H1 (cell line): ENCODE measurements around the gene CA5A. TPM values are rescaled to one million over a fixed set of nuclear protein-coding genes. Genes with fewer than 3 reads are reported as not detected.

Experiments
- CTCF ChIA-PET: fragments of 300-600 bp; sonication (Branson Sonifier 250); formaldehyde crosslinking; loops from one replicate; lab custom pipeline; 2021; ENCODE audit not compliant: partially characterized antibody; lab: Charles Lee
- POLR2A ChIA-PET: fragments of 300-600 bp; sonication (Branson Sonifier 250); formaldehyde crosslinking; loops from one replicate; lab custom pipeline; 2021; ENCODE audit warnings: inconsistent platforms; ENCODE audit not compliant: partially characterized antibody; lab: Charles Lee
- DNase-seq, 2 experiments: peaks; one replicate each; pipeline versions ENCODE4 v3.0.0 to v3.0.0-alpha.2; 2010 to 2022; ENCODE audit warnings: low spot score in 2 of 2, low read depth in 1 of 2, mixed read lengths in 1 of 2
- FAIRE-seq: peaks from 2 replicates; lab custom pipeline; 2011; peaks lifted over from hg19 to GRCh38; lab: Jason Lieb, UNC
- H2AFZ ChIP-seq: 2 replicates; pipeline ENCODE4 v1.8.1; 2012; ENCODE audit warnings: low read length, inconsistent platforms
- H2AK5ac ChIP-seq: 2 replicates; pipeline ENCODE4 v1.6.1; 2013; ENCODE audit warnings: low read depth, low read length
- H2BK120ac ChIP-seq: replicated peaks from 2 replicates; pipeline ENCODE3; 2013; ENCODE audit warnings: low read depth, low read length, inconsistent platforms
- H2BK12ac ChIP-seq: 2 replicates; pipeline ENCODE4 v1.6.1; 2013; ENCODE audit warnings: low read depth, low read length
- H2BK15ac ChIP-seq: 2 replicates; pipeline ENCODE4 v1.6.1; 2013; ENCODE audit warnings: low read length
- H2BK20ac ChIP-seq: 2 replicates; pipeline ENCODE4 v1.6.1; 2013; ENCODE audit warnings: low read length
- H2BK5ac ChIP-seq: 2 replicates; pipeline ENCODE4 v1.6.1; 2013; ENCODE audit warnings: low read depth, low read length
- H3K14ac ChIP-seq: 2 replicates; pipeline ENCODE4 v1.6.1; 2013; ENCODE audit warnings: inconsistent platforms; ENCODE audit not compliant: insufficient read length
- H3K18ac ChIP-seq: 2 replicates; pipeline ENCODE4 v1.6.1; 2013; ENCODE audit warnings: low read length; ENCODE audit errors: extremely low read depth
- H3K23ac ChIP-seq: 2 replicates; pipeline ENCODE4 v1.6.1; 2013; ENCODE audit warnings: inconsistent platforms; ENCODE audit not compliant: insufficient read length
- H3K23me2 ChIP-seq: 2 replicates; pipeline ENCODE4 v1.6.1; 2013; ENCODE audit warnings: low read depth, low read length
- H3K27ac ChIP-seq: 2 replicates; pipeline ENCODE4 v1.6.1; 2011; ENCODE audit warnings: low read depth, low read length, inconsistent platforms
- H3K27me3 ChIP-seq, 4 experiments: replicated peaks in 1 of 4; 1 replicate in 1 of 4; 2 replicates in 3 of 4; pipeline versions ENCODE4 v1.6.1 to v1.8.1; 2011 to 2013; ENCODE audit warnings: low read length in 3 of 4, mild to moderate bottlenecking in 3 of 4, inconsistent platforms in 2 of 4, mixed read lengths in 2 of 4, moderate library complexity in 1 of 4; ENCODE audit not compliant: control insufficient read depth in 3 of 4, insufficient read depth in 3 of 4; ENCODE audit errors: extremely low read depth in 1 of 4
- H3K36me3 ChIP-seq, 4 experiments: 2 replicates each; pipeline versions ENCODE4 v1.6.1 to v1.8.1; 2011 to 2013; ENCODE audit warnings: mild to moderate bottlenecking in 4 of 4, low read length in 3 of 4, moderate library complexity in 2 of 4, control low read depth in 1 of 4, inconsistent platforms in 1 of 4; ENCODE audit not compliant: insufficient read depth in 4 of 4, control insufficient read depth in 2 of 4
- H3K4ac ChIP-seq: replicated peaks from 2 replicates; pipeline ENCODE3; 2013; ENCODE audit warnings: low read length, low read depth, mixed read lengths, inconsistent platforms; ENCODE audit not compliant: insufficient read length
- H3K4me1 ChIP-seq, 4 experiments: replicated peaks in 1 of 4; 1 replicate in 1 of 4; 2 replicates in 3 of 4; pipeline versions ENCODE4 v1.6.1 to v1.8.1; 2011 to 2013; ENCODE audit warnings: low read length in 3 of 4, inconsistent platforms in 2 of 4, mixed read lengths in 1 of 4; ENCODE audit not compliant: insufficient read depth in 4 of 4, control insufficient read depth in 3 of 4
- H3K4me2 ChIP-seq, 2 experiments: 2 replicates each; pipeline versions ENCODE4 v1.6.1 to v1.8.1; 2011 to 2013; ENCODE audit warnings: low read depth in 2 of 2, low read length in 2 of 2, control low read depth in 1 of 2, inconsistent platforms in 1 of 2, mild to moderate bottlenecking in 1 of 2; ENCODE audit not compliant: insufficient read depth in 1 of 2
- H3K4me3 ChIP-seq, 4 experiments: fragments of 200-600, 300-600 bp in 1 of 4; sonication (generic), shearing (Covaris generic), sonication (Bioruptor Twin) in 1 of 4; 2 replicates each; pipeline versions ENCODE4 v1.5.1 to v1.8.1; 2011 to 2016; ENCODE audit warnings: low read length in 4 of 4, low read depth in 3 of 4, control low read depth in 2 of 4, inconsistent platforms in 2 of 4, mild to moderate bottlenecking in 2 of 4, mixed read lengths in 1 of 4, moderate library complexity in 1 of 4; ENCODE audit not compliant: insufficient read depth in 2 of 4; ENCODE audit errors: extremely low read depth in 1 of 4
- H3K56ac ChIP-seq: replicated peaks from 2 replicates; pipeline ENCODE3; 2013; ENCODE audit warnings: low read depth, mild to moderate bottlenecking, mixed read lengths, low read length, inconsistent platforms; ENCODE audit not compliant: insufficient read length
- H3K79me1 ChIP-seq: 2 replicates; pipeline ENCODE4 v1.6.1; 2013; ENCODE audit warnings: low read depth, low read length, control low read depth
- H3K79me2 ChIP-seq, 2 experiments: 2 replicates each; pipeline versions ENCODE4 v1.6.1 to v1.8.1; 2012 to 2013; ENCODE audit warnings: low read length in 2 of 2, mild to moderate bottlenecking in 2 of 2, inconsistent platforms in 1 of 2; ENCODE audit not compliant: insufficient read depth in 2 of 2, control insufficient read depth in 1 of 2
- H3K9ac ChIP-seq, 4 experiments: replicated peaks in 1 of 4; 1 replicate in 1 of 4; 2 replicates in 3 of 4; pipeline versions ENCODE4 v1.6.1 to v1.8.1; 2011 to 2013; ENCODE audit warnings: low read depth in 3 of 4, low read length in 3 of 4, control low read depth in 2 of 4, mild to moderate bottlenecking in 2 of 4, moderate library complexity in 2 of 4, inconsistent platforms in 1 of 4; ENCODE audit errors: extremely low read depth in 1 of 4
- H3K9me3 ChIP-seq, 2 experiments: 2 replicates each; pipeline versions ENCODE4 v1.6.1 to v1.8.1; 2012 to 2013; ENCODE audit warnings: mild to moderate bottlenecking in 2 of 2, moderate library complexity in 2 of 2, control low read depth in 1 of 2, inconsistent platforms in 1 of 2, low read depth in 1 of 2, low read length in 1 of 2, mixed read lengths in 1 of 2; ENCODE audit not compliant: insufficient read depth in 2 of 2
- H4K20me1 ChIP-seq, 2 experiments: replicated peaks in 1 of 2; 2 replicates each; pipeline versions ENCODE3 to v1.8.1; 2011 to 2013; ENCODE audit warnings: inconsistent platforms in 2 of 2, low read length in 2 of 2, mild to moderate bottlenecking in 1 of 2; ENCODE audit not compliant: insufficient read depth in 2 of 2, control insufficient read depth in 1 of 2
- H4K5ac ChIP-seq: 2 replicates; pipeline ENCODE4 v1.6.1; 2013; ENCODE audit warnings: low read length, low read depth, mixed read lengths, inconsistent platforms; ENCODE audit not compliant: insufficient read length
- H4K8ac ChIP-seq: 2 replicates; pipeline ENCODE4 v1.8.0; 2013; ENCODE audit warnings: mild to moderate bottlenecking, moderate library complexity, low read length, inconsistent platforms; ENCODE audit not compliant: insufficient read depth; ENCODE audit errors: extremely low read depth
- H4K91ac ChIP-seq: replicated peaks from 2 replicates; pipeline ENCODE3; 2013; ENCODE audit warnings: low read length, mixed read lengths, inconsistent platforms; ENCODE audit not compliant: insufficient read length
- BRCA1 ChIP-seq: IDR thresholded peaks from 2 replicates; pipeline ENCODE4 v1.6.1; 2012; ENCODE audit warnings: low read depth, low read length, improper control_type of control experiment
- CTBP2 ChIP-seq: IDR thresholded peaks from 2 replicates; pipeline ENCODE4 v1.7.0; 2011; ENCODE audit warnings: borderline replicate concordance, mild to moderate bottlenecking, moderate library complexity, mixed read lengths, low read length; ENCODE audit not compliant: insufficient read depth, insufficient read length
- EZH2 ChIP-seq: fragments of 200-600 bp; sonication (generic); IDR thresholded peaks from 2 replicates; pipeline ENCODE4 v1.7.1; 2012; ENCODE audit warnings: low read depth, mild to moderate bottlenecking, moderate library complexity, low read length, inconsistent platforms; ENCODE audit not compliant: severe bottlenecking
- WGBS, 2 experiments: shearing (Covaris generic) in 1 of 2; methylation state at CpG; one replicate each; pipeline versions ENCODE4 v1.1.6 to v1.1.7; 2013 to 2015; ENCODE audit warnings: low lambda C conversion rate in 2 of 2, mixed read lengths in 2 of 2, inconsistent platforms in 1 of 2, low coverage in 1 of 2, missing lambda C conversion rate in 1 of 2; ENCODE audit not compliant: insufficient replicate concordance in 2 of 2, insufficient coverage in 1 of 2, insufficient read length in 1 of 2; ENCODE audit errors: extremely low coverage in 1 of 2, missing lambda C conversion rate in 1 of 2; 5-methylcytosine and 5-hydroxymethylcytosine counted together
- polyA plus RNA-seq, 7 experiments: library from polyadenylated mRNA; depleted of rRNA in 3 of 7; stranded (reverse) in 5 of 7; unstranded in 2 of 7; fragments of >200 nt in 5 of 7; fragments of 200-250 nt in 2 of 7; gene quantifications; 1 replicate in 5 of 7; 2 replicates in 1 of 7; 4 replicates in 1 of 7; pipeline versions ENCODE4 v1.2.1 to v1.2.3, GENCODE V29; 2011 to 2013; ENCODE audit warnings: missing spikeins in 2 of 7, mixed read lengths in 2 of 7
- total RNA-seq: library from RNA; stranded (reverse); fragmentation: NEBNext Ultra II Directional; extraction: Animal tissue kit (Norgen Biotek cat#: 25700); gene quantifications from 2 replicates; pipeline ENCODE4 v1.2.1, GENCODE V29; 2021

Gene CA5A
- total and polyA plus RNA-seq, 2 of the 8 experiments (the other 6 are each of a cell fraction or from before 2014, with no cell fraction given) = not detected

GRCh38 chr16:87948119-87948545 is 11.8 kb upstream of the CA5A start:
- Histone ChIP-seq H4K8ac (no peak overlapping the region), H3K4me2 (no peak overlapping the region), H3K23me2 (peaks cover 9% of the 10 kb centered on the region), H2BK12ac (no peak overlapping the region; the same call in 1 of the 2 replicates), H4K20me1 (no peaks in the 10 kb centered on the region), H2BK120ac (no peak overlapping the region), H2BK15ac (0 out of 2 replicates have a peak overlapping the region, but pooled peaks have one; percentile 61), H4K91ac (peak overlapping the region; percentile 42), H3K18ac (no peak overlapping the region), H2BK5ac (no peak overlapping the region), H3K27ac (no peak overlapping the region), H2AK5ac (no peak overlapping the region), H2AFZ (no peak overlapping the region), H3K56ac (no peak overlapping the region), H3K23ac (no peak overlapping the region), H3K9ac (no peak overlapping the region), H3K9me3 (no peaks in the 10 kb centered on the region), H3K79me2 (peaks cover 7 to 15% of the 10 kb centered on the region in 2 experiments), H3K4me3 (no peak overlapping the region), H2BK20ac (no peak overlapping the region), H4K5ac (no peak overlapping the region), H3K4me1 (peaks cover 6 to 20% (median 11%) of the 10 kb centered on the region in 4 experiments), H3K36me3 (no peaks in the 10 kb centered on the region), H3K4ac (no peak overlapping the region), H3K27me3 (no peaks in the 10 kb centered on the region), H3K14ac (no peak overlapping the region), H3K79me1 (peaks cover 7% of the 10 kb centered on the region; the same call in 1 of the 2 replicates)
- no peak for DNase-seq
- WGBS, 2 experiments = 86% methylated on average over 11 of the region's 12 CpGs; no CpG with 5 or more reads in 1 of the 2 experiments
- ChIA-PET CTCF (interaction anchor here (0.7 to 1.5 kb wide), 7 partner anchors 8 to 1342 kb away, joined by 3 to 5 read pairs (median 4); no protein-coding TSS in a partner anchor), POLR2A (no interaction called here)
- FAIRE-seq = no peak
- TF ChIP-seq BRCA1 (no peak), CTBP2 (no peak), EZH2 (no peak)
